GM18498 (cell line): ENCODE measurements around the gene IL10RA.

Experiments
- ATAC-seq: cut with Tn5 transposase; IDR thresholded peaks from one replicate; pipeline ENCODE4 v1.9.1; 2021; ENCODE audit warnings: mild to moderate bottlenecking, moderate library complexity; ENCODE audit not compliant: unreplicated experiment

Gene IL10RA

DNA sequence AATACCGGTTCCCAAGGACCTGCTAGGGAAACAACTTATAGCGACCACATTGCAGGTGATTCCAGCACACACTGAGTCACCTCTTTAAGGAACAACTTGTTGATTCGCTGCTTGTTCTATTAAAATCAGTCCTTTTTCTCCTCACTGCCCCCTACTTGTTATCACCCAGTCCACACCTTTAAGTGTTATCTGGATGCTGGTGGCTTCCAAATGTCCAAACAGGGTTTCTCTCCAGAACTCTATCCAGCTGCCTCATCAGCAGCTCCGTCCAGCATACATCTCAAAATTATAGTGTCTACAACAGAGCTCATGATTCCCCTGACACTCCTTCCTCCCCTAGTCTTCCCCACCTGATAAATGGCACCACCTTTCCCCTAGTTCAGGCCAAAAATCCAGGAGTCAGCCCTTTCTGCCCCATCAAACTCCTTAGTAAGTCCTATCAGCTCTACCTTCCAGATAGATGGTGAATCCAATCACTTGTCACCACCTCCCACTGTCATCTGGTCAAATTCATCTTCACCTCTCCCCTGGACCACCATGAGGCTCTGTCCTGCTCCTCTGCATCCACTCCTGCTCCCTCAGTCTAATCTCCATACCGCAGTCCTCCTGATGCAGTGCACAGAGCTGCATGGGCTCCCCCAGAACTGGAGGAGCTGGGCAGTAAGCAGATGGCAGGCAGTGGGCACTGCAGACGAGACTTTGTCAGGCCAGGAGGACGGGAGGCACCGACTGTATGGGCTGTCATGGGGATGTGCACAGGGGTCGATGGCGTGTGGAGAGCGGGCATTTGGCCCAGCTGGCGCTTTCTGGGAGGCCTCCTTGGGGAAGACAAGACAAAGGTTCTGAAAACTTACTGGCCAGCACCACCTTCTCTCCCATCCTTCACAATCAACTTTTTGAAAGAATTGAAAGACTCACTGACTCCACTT, 19.3 kb downstream of the IL10RA start:
- no peak for ATAC-seq

DNA sequence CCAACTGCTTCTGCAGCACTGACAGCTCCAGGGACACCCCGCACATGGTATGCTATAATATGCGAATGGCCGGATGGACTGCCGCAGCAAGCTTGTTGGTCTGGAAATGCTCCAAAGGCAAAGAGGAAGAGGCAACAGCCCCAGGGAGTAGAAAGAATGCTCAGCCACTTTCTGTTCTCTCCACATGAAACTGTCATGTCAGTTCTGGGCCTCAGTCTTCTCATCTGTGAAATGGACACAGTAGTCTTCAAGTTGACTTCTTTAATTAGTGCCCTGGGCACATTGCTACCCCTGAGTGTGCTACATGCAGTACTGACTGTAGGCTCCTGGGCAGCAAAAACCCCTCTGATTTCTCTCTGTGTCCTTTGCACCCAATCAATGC, 19.9 kb downstream of the IL10RA start:
- ATAC-seq, result no peak

DNA sequence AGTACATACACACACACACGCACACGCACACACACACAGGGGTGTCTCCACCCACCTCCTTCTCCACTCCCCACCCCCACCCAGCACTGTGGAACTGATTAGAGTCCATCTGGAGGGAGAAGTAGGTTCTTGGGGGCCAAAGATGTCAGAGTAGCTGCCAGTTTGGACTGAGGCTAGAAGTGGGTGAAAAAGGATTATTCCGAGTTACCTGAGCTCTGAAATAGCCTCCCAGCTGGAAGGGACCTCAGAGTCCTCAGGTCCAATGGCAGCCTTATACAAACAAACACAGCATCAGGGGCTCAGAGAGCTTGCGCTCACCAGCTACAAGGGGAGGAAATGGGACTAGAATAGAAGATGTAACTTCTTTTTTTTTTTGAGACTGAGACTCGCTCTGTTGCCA, 20.8 kb downstream of the IL10RA start:
- no peak for ATAC-seq

DNA sequence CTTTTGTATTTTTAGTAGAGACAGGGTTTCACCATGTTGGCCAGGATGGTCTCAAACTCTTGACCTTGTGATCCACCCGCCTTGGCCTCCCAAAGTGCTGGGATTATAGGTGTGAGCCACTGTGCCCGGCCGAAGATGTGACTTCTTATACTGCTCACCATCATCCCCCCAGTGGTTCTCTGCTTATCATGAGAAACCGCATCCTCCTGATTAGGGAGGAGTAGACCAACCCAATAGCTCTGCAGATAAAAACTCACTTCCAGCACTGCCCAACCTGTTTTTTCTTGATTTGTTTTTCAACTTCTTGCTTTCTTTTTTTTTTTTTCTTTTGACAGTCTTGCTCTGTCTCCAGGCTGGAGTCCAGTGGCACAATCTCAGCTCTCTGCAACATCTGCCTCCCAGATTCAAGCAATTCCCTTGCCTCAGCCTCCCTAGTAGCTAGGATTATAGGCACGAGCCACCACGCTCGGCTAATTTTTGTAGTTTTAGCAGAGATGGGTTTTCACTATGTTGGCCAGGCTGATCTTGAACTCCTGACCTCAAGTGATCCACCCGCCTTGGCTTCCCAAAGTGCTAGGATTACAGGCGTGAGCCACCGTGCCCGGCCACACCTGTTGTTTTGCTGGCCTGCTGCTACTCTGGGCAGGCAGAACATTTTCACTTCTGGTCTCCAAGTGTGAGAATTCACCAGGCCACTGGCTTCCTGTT, 21.5 kb downstream of the IL10RA start:
- peak; percentile 51 for ATAC-seq

DNA sequence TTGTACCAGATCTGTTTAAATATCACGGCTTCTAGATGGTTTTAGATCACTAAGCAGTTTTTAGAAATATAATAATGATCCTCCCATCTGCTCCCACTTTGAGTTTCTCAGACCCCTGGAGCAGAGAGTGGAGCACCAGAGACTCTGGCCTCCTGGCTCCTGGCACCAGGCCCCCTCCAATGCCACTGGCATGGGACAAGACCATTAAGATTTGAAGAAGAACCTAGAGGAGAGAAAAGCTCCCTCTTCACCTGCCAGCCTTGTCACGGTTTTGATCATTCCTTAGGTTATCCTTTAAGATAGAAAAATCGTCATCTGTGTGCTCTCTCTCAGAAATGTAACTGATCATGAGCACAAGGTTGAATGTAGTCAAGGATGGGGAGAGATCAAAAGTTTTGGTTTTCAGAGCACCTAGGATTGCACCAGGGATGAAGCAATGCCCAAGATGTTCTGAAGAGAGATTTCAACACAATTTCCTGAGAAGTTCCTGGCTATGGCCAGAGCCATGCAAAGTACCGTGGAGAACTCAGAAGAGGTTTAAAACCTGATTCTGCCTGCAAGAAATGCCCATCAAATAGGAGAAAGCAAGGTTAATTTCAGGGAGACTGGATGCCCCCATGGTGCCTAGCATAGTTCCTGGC, 22.2 kb downstream of the IL10RA start:
- no peak for ATAC-seq

DNA sequence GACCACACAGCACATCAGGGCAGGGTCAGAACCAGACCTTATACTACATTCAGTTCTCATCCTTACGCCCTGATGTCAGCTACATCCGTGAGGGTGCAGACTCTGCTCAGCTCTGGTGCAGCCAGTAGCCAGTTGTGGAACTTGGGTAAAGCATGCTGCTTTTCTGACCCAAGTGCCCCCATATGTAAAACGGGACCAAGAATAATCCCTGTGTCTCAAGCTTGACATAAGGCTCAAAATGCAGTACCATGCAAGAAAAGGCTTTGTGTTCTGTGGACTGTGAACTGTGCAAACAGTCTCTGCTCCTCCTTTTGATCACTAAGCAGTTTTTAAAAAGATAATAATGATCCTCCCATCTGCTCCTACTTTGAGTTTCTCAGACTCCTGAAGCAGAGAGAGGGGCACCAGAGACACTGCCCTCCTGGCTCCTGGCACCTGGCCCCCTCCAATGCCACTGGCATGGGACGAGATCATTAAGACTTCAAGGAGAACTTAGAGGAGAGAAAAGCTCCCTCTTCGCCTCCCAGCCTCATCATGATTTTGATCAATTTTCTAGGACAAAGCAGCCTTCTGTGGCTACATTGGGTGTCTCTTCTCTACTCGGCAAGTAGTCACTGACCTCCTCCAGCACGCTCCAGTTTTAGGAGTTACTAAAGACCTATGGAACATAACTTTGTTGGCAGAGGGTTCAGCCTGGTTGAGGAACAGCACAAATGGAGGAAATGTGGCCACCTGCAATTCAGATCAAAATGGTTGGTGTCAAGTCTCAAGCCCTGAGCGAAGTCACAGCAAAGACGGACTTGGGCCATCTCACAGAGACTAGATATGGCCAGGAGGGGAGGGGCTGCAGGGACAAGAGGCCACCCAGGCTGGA, 23.9 kb downstream of the IL10RA start:
- no peak for ATAC-seq

DNA sequence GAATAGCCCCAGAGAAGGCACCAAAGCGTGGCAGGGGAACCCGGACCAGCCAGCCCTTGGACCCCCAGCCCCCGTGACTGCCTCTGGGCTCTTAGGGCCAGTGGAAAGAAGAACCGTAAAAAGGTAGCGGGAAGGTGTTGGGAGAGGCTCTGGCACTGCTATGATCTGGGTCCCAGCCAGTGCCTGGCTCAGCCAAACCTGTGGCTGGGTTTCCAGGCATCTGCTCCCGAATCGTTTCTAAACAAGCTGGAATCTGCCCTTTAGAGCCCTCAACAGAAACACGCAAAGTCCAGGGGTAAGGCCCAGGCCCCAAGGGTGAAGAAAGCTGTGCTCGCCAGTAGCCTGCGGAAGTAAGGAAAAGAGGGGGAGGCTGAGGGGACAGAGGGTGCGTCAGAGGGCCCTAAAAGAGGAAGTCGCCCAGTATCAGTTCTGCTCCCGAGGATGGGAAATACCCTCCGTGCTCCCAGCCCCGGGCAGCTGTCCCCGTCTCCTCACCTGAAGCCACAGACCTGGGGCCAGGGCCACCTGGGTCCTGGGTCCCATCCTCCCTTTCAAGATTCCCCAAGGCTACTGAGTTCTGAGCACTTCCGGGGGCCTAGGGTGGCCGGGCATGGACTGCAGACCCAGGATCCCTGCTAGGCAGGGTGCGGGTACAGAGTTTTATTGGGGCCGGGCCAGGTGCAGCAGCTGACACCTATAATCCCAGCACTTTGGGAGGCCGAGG, 24.7 kb downstream of the IL10RA start:
- ATAC-seq, result peak; percentile 75

DNA sequence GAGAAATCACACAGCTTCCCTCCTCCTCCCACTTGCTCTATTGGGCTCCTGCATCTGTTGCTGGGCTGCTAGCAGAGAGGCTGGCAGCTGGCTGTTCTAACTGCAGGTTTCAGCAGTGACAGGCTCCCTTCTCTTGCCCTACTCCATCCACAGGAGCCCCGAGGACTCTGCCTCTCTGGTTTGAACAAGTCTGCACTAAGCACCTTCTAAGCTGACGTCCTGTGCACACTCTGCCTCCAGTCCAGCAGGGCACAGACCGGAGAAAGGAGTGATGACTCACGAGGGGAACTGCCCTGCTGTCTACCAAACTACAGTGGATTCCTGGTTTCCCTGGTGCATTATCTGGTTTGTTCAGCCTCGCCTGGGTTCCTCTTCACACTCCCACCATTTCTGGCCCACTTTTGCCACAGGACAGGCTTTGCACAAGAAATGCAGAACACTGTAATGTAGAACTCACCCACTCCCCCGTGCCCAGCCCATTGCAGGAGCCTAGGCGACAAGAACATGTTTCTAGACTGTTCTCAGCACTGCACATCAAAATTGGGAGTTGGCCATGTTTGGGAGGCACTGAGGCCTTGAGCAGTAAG, 26.0 kb downstream of the IL10RA start:
- ATAC-seq, result no peak

DNA sequence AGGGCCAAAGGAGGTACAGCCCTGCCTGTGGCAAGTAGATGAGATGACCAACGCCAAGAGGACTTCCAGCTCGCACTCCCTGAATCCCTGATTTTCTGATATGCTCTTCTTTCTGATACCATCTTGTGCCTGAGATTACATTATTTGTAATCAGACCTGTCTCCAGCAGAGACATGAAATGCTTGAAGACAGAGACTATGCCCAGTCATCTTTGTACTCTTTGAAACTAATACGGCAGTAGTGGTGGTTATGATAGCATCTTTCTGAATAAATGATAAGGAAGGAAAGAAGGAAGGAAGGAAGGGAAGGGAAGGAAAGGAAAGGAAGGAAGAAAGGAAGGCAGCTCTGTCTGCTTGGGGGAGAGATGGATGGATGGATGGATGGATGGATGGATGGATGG, 27.8 kb downstream of the IL10RA start:
- ATAC-seq, result no peak

DNA sequence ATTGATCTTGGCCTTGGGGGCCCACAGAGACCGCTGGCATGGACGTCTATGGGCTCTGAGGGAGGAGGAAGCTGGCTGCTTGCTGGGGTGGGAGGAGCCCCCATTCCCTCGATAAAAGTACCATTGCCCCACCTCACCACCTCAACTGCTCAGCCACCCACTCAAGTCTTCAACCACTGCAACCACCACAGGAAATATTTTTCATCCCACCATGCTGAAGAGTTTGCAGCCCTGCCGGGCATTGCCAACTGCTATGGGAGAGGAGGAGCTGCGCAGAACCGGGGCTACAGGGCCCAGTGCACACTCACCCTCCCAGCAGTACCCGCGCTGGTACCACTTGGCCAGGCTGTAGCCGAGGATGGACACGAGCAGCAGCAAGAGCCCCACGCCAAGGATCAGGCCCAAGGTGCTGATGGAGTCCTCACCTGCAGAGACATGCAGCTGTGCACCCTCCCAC, 29.2 kb downstream of the IL10RA start:
- no peak for ATAC-seq

DNA sequence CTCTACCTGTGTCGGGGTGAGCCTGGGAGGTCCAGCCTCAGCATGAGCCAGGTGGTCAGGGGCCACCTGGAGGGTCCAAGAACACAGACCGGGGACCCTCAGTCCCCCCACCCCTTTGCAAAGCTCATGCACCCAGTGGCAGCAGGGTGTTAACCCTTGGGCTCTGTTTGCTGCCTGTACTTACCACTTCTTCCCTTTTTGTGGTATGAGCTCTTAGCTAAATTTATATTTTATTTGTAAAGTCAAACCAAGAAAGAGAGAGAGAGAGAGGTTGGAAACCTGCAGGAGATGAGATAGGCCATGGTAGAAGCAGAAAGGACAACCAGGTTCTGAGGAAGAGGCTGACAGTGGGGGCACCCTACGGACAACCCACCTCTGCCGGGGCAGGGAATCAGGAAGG, 29.9 kb downstream of the IL10RA start:
- ATAC-seq, result no peak

DNA sequence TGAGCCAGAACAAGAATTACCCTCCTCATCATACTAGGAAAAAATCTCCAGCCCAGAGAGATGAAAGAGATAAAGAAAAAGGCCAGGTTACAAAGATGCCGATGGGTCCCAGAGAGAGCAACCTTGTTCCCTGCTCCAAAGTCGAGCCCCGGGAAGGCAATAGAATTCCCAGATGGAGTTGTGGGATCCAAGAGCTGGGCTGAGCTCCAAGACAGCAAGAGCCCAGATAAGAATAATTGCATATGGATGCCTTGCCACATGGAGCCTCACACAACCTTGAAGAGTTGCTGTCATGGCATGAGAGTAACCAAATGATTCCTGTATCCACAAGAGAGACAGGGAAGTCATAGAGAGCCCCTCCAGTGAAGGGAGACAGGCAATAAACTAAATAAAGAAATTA, 30.9 kb downstream of the IL10RA start:
- no peak for ATAC-seq

DNA sequence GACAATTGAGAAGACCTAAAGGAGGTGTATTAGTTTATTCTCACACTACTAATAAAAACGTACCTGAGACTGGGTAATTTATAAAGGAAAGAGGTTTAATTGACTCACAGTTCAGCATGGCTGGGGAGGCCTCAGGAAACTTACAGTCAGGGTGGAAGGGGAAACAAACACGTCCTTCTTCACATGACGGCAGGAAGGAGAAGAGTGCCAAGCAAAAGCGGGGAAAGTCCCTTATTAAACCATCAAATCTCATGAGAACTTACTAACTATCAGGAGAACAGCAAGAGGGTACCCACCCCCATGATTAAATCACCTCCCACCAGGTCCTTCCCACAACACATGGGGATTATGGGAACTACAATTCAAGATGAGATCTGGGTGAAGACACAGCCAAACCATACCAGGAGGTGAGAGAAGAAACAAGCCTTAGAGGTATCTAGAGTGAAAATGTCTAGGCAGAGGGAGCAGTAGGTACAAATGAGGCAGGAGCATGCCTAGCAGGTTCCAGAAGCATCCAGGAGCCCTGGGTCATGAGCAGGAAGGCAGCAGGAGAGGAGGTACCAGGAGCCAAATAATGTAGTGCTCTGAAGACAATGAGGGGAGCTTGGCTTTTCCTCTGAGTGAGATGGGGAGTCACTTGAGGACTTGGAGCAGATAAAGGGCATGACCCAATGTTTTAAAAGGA, 31.6 kb downstream of the IL10RA start:
- no peak for ATAC-seq

DNA sequence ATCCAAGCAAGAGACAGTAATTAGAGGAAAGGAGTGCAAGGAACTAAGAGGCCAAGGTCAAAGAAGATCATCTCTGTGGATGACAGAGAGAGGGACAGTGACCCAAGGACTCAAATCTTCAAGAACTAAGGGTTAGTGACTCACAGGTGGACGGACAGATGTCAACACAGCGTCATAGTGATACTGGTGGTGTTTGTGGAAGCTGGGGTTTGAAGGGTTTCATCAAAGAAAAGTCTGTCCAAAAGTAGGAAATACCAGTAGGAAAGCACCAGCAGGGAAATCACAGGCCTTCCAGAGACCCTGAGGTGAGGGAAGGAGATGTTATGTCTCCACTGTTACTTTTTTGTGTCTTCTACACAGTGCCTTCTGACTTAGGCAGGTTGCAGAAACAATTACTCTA, 32.2 kb downstream of the IL10RA start:
- no peak for ATAC-seq

DNA sequence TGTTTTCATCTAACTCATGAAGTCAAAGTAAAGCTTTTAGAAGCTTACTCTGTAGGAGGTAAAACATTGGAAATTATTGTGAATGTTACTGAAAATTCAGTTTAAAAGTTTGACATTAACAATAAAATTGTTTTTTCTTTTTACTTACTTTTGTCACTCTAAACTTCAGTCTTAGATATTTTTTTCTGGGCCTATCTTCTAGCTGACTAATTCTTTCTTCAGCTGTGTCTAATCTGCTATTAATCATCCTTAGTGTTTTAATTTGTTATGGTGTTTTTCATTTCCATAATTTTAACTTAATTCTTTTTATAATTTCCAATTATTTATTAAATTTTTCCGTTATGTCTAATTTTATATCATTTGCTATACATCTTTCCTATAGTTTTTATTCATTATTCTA, 35.0 kb downstream of the IL10RA start:
- no peak for ATAC-seq

DNA sequence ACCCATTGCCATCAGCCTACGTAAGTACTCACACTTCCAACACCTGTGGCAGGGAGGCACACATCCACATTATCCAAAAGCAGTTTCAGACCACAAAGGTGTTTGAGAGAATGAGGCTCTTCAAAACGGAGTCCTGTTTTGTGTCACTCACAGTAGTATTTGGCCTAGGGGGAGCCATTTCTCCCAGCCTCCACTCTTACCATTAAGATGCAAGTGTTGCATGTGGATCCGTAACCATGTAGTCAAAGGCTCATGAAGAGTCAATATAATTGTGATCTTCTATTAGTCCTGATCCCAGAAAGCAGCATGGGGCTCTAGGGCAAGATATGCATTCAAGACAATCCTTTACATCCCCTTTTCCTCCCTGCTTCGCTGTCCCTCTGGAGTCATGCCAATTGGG, 41.5 kb downstream of the IL10RA start:
- ATAC-seq, result no peak

DNA sequence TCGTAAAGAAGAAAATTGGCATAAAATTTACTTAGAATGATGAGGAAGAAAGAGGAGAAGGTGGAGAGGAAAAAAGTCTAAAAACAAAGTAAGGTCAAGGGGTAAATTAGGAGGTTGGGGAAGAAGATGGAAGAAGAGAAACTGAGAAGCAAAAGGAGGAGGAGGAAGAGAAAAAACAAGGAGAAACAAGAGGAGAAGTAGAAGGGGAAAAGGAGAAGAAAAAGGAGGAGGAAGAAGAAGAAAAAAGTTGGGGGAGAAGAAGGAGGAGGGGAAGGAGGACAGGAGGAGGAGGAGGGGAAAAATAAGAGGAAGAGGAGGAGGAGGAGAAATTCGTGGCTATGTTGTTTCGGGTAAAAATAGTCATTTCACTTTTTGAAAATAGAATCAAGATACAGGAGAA, 42.4 kb downstream of the IL10RA start:
- no peak for ATAC-seq

DNA sequence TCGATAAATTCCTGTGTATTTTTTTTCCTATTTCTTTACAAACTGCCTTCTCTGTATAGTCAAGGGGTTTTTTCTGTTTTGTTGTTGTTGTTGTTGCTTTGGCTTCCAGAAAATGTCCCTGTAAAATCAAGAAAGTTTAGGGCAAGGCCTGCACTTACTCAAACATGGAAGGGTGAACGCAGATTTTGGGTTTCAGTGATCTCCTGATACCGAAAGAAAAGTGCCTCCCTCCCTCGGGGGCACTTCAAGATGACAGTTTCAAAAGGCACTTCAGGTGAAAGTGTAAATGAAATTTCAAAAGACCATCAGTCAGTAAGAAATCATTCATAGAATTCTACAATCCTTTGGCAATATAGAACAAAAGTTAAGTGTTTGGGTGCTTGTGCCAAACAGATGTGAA, 47.2 kb downstream of the IL10RA start:
- peak; percentile 60 for ATAC-seq

DNA sequence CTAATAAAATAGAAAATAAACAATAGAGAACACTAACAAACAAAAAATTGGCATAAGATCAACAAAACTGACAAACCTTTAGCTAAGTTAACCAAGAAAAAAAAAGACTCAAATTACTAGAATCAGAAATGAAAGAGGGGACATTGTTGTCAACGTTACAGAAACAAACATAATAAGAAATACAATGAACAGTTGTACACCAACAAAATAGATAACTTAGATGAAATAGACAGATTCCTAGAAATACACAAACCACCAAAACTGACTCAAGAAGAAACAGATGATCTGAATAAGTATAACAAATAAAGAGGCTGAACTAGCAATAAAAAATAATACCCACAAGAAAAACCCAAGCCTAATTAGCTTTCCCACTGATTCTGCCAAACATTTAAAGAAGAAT, 55.9 kb downstream of the IL10RA start:
- ATAC-seq, result no peak
